Measurements from ENCODE around the gene RNF8. TPM values are rescaled to one million over a fixed set of nuclear protein-coding genes. Genes with fewer than 3 reads are reported as not detected.

The RNF8 gene
- total RNA-seq, 2 experiments from 2014 or later, result 4.9 to 5.9 TPM

- Mint-ChIP-seq H3K36me3 (ENCODE audit: low read depth) (peaks cover 19% of the 10 kb centered on the region), H3K27ac (no peak overlapping the region), H3K4me1 (ENCODE audit: low read depth) (no peaks in the 10 kb centered on the region), H3K9me3 (no peaks in the 10 kb centered on the region), H3K4me3 (no peak overlapping the region), H3K27me3 (no peaks in the 10 kb centered on the region)
- ATAC-seq (ENCODE audit: poor library complexity) (no peak), DNase-seq (no peak)
- intact Hi-C loops (cut with DNase I, micrococcal nuclease), result no loop called here
- no peaks in the 10 kb centered on the region for H3K9me3 ChIP-seq (ENCODE audit: control insufficient read depth in 1 of 2, insufficient read depth in 1 of 2, low read length in 2 of 2)
- TF ChIP-seq, protein P1, sequence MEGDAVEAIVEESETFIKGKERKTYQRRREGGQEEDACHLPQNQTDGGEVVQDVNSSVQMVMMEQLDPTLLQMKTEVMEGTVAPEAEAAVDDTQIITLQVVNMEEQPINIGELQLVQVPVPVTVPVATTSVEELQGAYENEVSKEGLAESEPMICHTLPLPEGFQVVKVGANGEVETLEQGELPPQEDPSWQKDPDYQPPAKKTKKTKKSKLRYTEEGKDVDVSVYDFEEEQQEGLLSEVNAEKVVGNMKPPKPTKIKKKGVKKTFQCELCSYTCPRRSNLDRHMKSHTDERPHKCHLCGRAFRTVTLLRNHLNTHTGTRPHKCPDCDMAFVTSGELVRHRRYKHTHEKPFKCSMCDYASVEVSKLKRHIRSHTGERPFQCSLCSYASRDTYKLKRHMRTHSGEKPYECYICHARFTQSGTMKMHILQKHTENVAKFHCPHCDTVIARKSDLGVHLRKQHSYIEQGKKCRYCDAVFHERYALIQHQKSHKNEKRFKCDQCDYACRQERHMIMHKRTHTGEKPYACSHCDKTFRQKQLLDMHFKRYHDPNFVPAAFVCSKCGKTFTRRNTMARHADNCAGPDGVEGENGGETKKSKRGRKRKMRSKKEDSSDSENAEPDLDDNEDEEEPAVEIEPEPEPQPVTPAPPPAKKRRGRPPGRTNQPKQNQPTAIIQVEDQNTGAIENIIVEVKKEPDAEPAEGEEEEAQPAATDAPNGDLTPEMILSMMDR (IDR thresholded peaks at IDR 0.05), result no peak
- no peak overlapping the region for H3K4me3 ChIP-seq (ENCODE audit: low read length)
- no peaks in the 10 kb centered on the region for H3K27me3 ChIP-seq (ENCODE audit: control insufficient read depth in 1 of 2, insufficient read depth in 2 of 2, low read length in 2 of 2)
- H3K27ac ChIP-seq (ENCODE audit: low read depth in 1 of 2, low read length in 2 of 2), result no peak overlapping the region
- CTCF ChIA-PET, result no interaction called here
- POLR2A ChIA-PET, result no interaction called here
- peaks cover 58% of the 10 kb centered on the region for H3K36me3 ChIP-seq (ENCODE audit: insufficient read depth, low read length)
- H3K4me1 ChIP-seq (ENCODE audit: insufficient read depth, low read length), result no peaks in the 10 kb centered on the region
Measured at GRCh38 chr6:37321101-37321500, 32.7 kb upstream of the RNF8 start.

GRCh38 chr6:37321516-37322415, 32.0 kb upstream of the RNF8 start:
- H3K27ac ChIP-seq (ENCODE audit: low read depth in 1 of 2, low read length in 2 of 2), result no peak overlapping the region
- Mint-ChIP-seq H3K27me3 (no peaks in the 10 kb centered on the region), H3K36me3 (ENCODE audit: low read depth) (peaks cover 19% of the 10 kb centered on the region), H3K27ac (no peak overlapping the region), H3K4me1 (ENCODE audit: low read depth) (no peaks in the 10 kb centered on the region), H3K9me3 (no peaks in the 10 kb centered on the region), H3K4me3 (no peak overlapping the region)
- peaks cover 51% of the 10 kb centered on the region for H3K36me3 ChIP-seq (ENCODE audit: insufficient read depth, low read length)
- ChIA-PET CTCF (no interaction called here), POLR2A (no interaction called here)
- TF ChIP-seq, protein P1 (IDR thresholded peaks at IDR 0.05), result no peak
- H3K27me3 ChIP-seq (ENCODE audit: control insufficient read depth in 1 of 2, insufficient read depth in 2 of 2, low read length in 2 of 2), result no peaks in the 10 kb centered on the region
- H3K4me1 ChIP-seq (ENCODE audit: insufficient read depth, low read length), result no peaks in the 10 kb centered on the region
- intact Hi-C loops (cut with DNase I, micrococcal nuclease), result no loop called here
- DNase-seq, result no peak
- H3K9me3 ChIP-seq (ENCODE audit: control insufficient read depth in 1 of 2, insufficient read depth in 1 of 2, low read length in 2 of 2), result no peaks in the 10 kb centered on the region
- no peak overlapping the region for H3K4me3 ChIP-seq (ENCODE audit: low read length)
- no peak for ATAC-seq (ENCODE audit: poor library complexity)

GRCh38 chr6:37323580-37323979, 30.2 kb upstream of the RNF8 start:
- H3K9me3 ChIP-seq (ENCODE audit: control insufficient read depth in 1 of 2, insufficient read depth in 1 of 2, low read length in 2 of 2), result no peaks in the 10 kb centered on the region

More at GRCh38 chr6:37323580-37323979, 30.2 kb upstream of the RNF8 start:
- Histone ChIP-seq H3K4me1 (ENCODE audit: insufficient read depth, low read length) (no peaks in the 10 kb centered on the region), H3K36me3 (ENCODE audit: insufficient read depth, low read length) (peaks cover 33% of the 10 kb centered on the region), H3K4me3 (ENCODE audit: low read length) (no peak overlapping the region), H3K27me3 (ENCODE audit: control insufficient read depth in 1 of 2, insufficient read depth in 2 of 2, low read length in 2 of 2) (no peaks in the 10 kb centered on the region), H3K27ac (ENCODE audit: low read depth in 1 of 2, low read length in 2 of 2) (no peak overlapping the region)
- no peaks in the 10 kb centered on the region for H3K27me3 Mint-ChIP-seq
- TF ChIP-seq, protein P1 (IDR thresholded peaks at IDR 0.05), result no peak
- no peak overlapping the region for H3K4me3 Mint-ChIP-seq
- H3K4me1 Mint-ChIP-seq (ENCODE audit: low read depth), result no peaks in the 10 kb centered on the region
- H3K36me3 Mint-ChIP-seq (ENCODE audit: low read depth), result peaks cover 23% of the 10 kb centered on the region
- DNase-seq, result no peak
- no peaks in the 10 kb centered on the region for H3K9me3 Mint-ChIP-seq
- POLR2A ChIA-PET, result no interaction called here
- H3K27ac Mint-ChIP-seq, result peak overlapping the region; percentile 16
- ATAC-seq (ENCODE audit: poor library complexity), result no peak
- intact Hi-C loops (cut with DNase I, micrococcal nuclease), result no loop called here
- CTCF ChIA-PET, result interaction anchor here (2.5 kb wide), 1 partner anchor 9 kb away, joined by 7 read pairs; no protein-coding TSS in a partner anchor
